HUES64 (cell line): ENCODE results near the gene LDAH.

ENCODE experiments used
- H3K27ac ChIP-seq: 2 replicates; pipeline ENCODE4 v1.7.0; 2013; ENCODE audit warnings: low read depth, low read length, inconsistent platforms
- H3K27me3 ChIP-seq: 2 replicates; pipeline ENCODE4 v1.6.1; 2013; ENCODE audit warnings: mild to moderate bottlenecking, low read length; ENCODE audit not compliant: insufficient read depth
- H3K36me3 ChIP-seq: 2 replicates; pipeline ENCODE4 v1.6.1; 2013; ENCODE audit warnings: mild to moderate bottlenecking, low read length; ENCODE audit not compliant: insufficient read depth
- H3K4me1 ChIP-seq: 2 replicates; pipeline ENCODE4 v1.6.1; 2013; ENCODE audit warnings: mild to moderate bottlenecking, low read length, moderate library complexity; ENCODE audit not compliant: insufficient read depth
- H3K4me3 ChIP-seq: 2 replicates; pipeline ENCODE4 v1.5.1; 2013; ENCODE audit warnings: mild to moderate bottlenecking, low read length, moderate library complexity
- H3K9ac ChIP-seq: 2 replicates; pipeline ENCODE4 v1.6.1; 2013; ENCODE audit warnings: mild to moderate bottlenecking, low read depth, low read length
- H3K9me3 ChIP-seq: 2 replicates; pipeline ENCODE4 v1.6.1; 2013; ENCODE audit warnings: low read depth, low read length; ENCODE audit not compliant: insufficient read depth
- WGBS: fragments of 150-250, 120-280 bp; methylation state at CpG from one replicate; pipeline ENCODE4 v1.1.7; 2013; ENCODE audit warnings: missing lambda C conversion rate; 5-methylcytosine and 5-hydroxymethylcytosine counted together

The LDAH gene

GRCh38 chr2:20654535-20654813 is 168.4 kb downstream of the LDAH start:
- 90% methylated on average over 2 of the region's 2 CpGs for WGBS
- H3K27me3 ChIP-seq = peaks cover 22% of the 10 kb centered on the region
- no peak overlapping the region for H3K4me3 ChIP-seq
- no peaks in the 10 kb centered on the region for H3K9me3 ChIP-seq
- peaks cover 8% of the 10 kb centered on the region; the same call in 1 of the 2 replicates for H3K4me1 ChIP-seq
- no peak overlapping the region for H3K27ac ChIP-seq
- no peaks in the 10 kb centered on the region for H3K36me3 ChIP-seq
- no peak overlapping the region for H3K9ac ChIP-seq

- H3K9me3 ChIP-seq = no peaks in the 10 kb centered on the region
- no peaks in the 10 kb centered on the region for H3K36me3 ChIP-seq
- H3K27me3 ChIP-seq = peaks cover 16% of the 10 kb centered on the region
- no peak overlapping the region for H3K9ac ChIP-seq
- H3K4me1 ChIP-seq = peaks cover 8% of the 10 kb centered on the region; the same call in 1 of the 2 replicates
- no peak overlapping the region for H3K27ac ChIP-seq
- WGBS = 86% methylated on average over 7 of the region's 7 CpGs
- H3K4me3 ChIP-seq = no peak overlapping the region
Measured at GRCh38 chr2:20653695-20654534, 169.0 kb downstream of the LDAH start.

GRCh38 chr2:20652673-20653575 is 170.0 kb downstream of the LDAH start:
- Histone ChIP-seq H3K4me3 (no peak overlapping the region), H3K9me3 (no peaks in the 10 kb centered on the region), H3K4me1 (peaks cover 8% of the 10 kb centered on the region; the same call in 1 of the 2 replicates), H3K9ac (no peak overlapping the region), H3K27ac (no peak overlapping the region), H3K36me3 (no peaks in the 10 kb centered on the region), H3K27me3 (peaks cover 15% of the 10 kb centered on the region)
- 93% methylated on average over 11 of the region's 11 CpGs for WGBS

DNA sequence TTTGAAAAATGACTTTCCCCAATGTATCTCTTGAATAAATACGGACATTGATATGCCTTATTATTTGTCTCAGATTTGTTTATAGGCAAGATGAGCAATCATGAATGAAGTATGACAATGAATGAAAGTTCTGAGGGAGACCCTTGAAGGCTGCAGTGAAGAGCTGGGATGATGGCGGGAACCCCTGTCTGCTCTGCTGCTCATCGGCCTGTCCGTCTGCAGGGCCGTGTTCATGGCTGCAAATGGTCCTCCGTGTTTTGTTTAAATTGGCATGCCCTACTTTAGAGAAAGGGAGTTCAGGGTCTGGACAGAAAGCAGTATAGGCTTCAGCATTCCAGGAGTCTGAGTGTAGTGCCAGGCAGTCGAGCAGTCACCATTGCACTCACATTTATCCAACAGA is 170.8 kb downstream of the LDAH start:
- Histone ChIP-seq H3K4me1 (peaks cover 8% of the 10 kb centered on the region; the same call in 1 of the 2 replicates), H3K9ac (no peak overlapping the region), H3K36me3 (no peaks in the 10 kb centered on the region), H3K4me3 (no peak overlapping the region), H3K9me3 (no peaks in the 10 kb centered on the region), H3K27ac (no peak overlapping the region), H3K27me3 (peaks cover 12% of the 10 kb centered on the region)
- 95% methylated on average over 7 of the region's 7 CpGs for WGBS

- H3K36me3 ChIP-seq = no peaks in the 10 kb centered on the region
- peak overlapping the region; percentile 77 for H3K9ac ChIP-seq
- H3K27me3 ChIP-seq = peaks cover 12% of the 10 kb centered on the region
- H3K9me3 ChIP-seq = no peaks in the 10 kb centered on the region
- H3K4me1 ChIP-seq = peaks cover 8% of the 10 kb centered on the region; the same call in 1 of the 2 replicates
- WGBS = 69% methylated on average over 7 of the region's 7 CpGs
- peak overlapping the region; percentile 81 for H3K4me3 ChIP-seq
- no peak overlapping the region; the same call in 1 of the 2 replicates for H3K27ac ChIP-seq
Measured at GRCh38 chr2:20651731-20652099, 171.2 kb downstream of the LDAH start.

DNA sequence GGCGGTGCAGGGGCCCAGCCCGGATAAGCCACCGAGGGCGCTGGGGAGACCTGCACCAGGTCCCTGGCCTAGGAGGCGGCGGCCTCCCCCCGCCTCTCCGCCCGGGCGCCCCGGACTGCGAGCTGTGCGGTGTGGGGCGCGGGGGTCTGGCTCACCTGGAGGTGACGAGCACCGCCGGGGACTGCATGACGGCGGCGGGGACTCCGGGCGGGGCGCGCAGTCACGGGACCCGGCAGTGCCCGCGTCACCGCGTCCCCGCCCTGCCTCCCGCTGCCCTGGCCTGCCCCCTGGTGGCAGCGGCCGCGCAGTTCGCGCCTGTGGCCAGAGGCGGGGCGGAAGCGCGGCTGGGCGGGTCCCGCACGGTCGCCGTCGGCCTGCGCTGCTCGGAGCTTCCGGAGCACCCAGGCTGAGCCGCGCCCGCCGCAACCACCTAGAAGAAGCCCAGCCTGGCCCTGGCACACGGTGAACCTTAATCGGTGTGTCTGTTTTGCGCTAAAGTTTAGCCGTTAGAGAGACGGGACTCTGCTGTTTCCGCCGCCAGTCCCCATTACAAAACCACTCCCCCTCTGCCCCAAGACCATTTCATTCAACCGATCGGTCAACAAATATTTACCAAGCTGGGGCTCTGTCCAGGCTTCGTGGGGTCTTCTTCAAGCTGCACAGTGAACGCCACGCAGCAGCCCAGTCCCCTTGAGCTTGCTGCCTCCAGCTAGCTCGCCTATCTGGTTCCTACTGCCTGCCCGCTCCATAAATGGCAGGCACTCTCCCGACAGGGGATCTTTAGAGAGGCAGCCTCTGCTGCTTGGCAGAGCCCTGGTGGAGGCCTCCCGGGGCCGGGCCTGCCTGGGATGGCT is 171.8 kb downstream of the LDAH start, which contains the start of gene HS1BP3:
HS1BP3 (minus strand) TSS at position 222 of the 854 bp plus-strand sequence; CDS start at position 187, 35 bp downstream.
- 2% methylated on average over 72 of the region's 72 CpGs for WGBS
- no peaks in the 10 kb centered on the region for H3K36me3 ChIP-seq
- peak within 1 kb of the TSS; percentile 81 for H3K4me3 ChIP-seq
- peak within 1 kb of the TSS; percentile 48; the same call in 1 of the 2 replicates for H3K27ac ChIP-seq
- H3K9ac ChIP-seq = peak within 1 kb of the TSS; percentile 79
- peaks cover 12% of the 10 kb centered on the region for H3K27me3 ChIP-seq
- no peaks in the 10 kb centered on the region for H3K9me3 ChIP-seq
- H3K4me1 ChIP-seq = peaks cover 8% of the 10 kb centered on the region; the same call in 1 of the 2 replicates

DNA sequence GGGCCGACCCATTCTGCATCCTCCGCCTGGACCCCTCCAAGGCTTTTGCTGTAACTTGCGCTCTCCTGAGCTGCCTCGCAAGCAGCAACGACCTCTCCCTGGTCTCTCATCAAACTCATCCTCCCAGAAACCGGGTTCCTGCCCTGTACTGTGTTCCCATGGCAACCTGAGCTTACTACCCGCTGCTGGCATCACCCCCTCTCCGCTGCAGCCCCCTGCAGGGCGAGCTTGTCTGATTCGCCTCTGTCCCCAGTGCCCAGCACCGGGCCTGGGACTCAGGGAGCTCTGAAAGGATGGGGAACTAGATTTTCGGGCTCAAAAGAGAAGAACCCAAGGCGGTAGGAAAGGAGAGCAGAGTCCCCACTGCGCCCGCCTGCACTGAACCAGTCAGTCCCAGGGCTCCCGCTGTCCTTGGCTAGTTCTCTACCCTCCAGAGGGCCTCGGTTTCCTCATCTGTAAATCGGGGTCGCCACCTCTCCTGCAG is 172.5 kb downstream of the LDAH start:
- H3K4me1 ChIP-seq = peaks cover 8% of the 10 kb centered on the region; the same call in 1 of the 2 replicates
- peak overlapping the region; percentile 79 for H3K9ac ChIP-seq
- H3K27ac ChIP-seq = no peak overlapping the region
- WGBS = 18% methylated on average over 19 of the region's 19 CpGs
- H3K27me3 ChIP-seq = peaks cover 12% of the 10 kb centered on the region
- no peaks in the 10 kb centered on the region for H3K36me3 ChIP-seq
- peak overlapping the region; percentile 81 for H3K4me3 ChIP-seq
- no peaks in the 10 kb centered on the region for H3K9me3 ChIP-seq

DNA sequence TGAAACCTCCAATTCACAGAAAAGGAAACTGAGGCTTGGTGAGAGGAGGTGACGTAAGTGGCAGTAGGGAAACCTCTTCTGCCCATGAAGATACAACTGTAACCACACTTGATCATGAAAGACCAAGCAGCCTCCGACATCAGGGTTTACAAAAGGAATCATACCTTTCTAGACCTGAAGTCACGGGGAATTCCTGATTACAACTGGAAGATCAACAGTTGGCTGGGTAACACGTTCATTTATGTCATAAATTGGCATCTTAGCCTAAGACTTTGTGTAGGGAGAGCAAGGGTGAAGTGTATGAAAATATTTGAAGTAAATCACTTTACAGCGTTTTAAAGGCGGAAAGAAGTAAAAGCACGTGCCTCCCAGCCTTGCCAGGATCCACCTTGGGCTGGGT is 172.9 kb downstream of the LDAH start:
- no peak overlapping the region for H3K27ac ChIP-seq
- peak overlapping the region; percentile 81 for H3K4me3 ChIP-seq
- peaks cover 12% of the 10 kb centered on the region for H3K27me3 ChIP-seq
- peaks cover 8% of the 10 kb centered on the region; the same call in 1 of the 2 replicates for H3K4me1 ChIP-seq
- H3K9ac ChIP-seq = no peak overlapping the region
- 88% methylated on average over 7 of the region's 7 CpGs for WGBS
- no peaks in the 10 kb centered on the region for H3K9me3 ChIP-seq
- H3K36me3 ChIP-seq = no peaks in the 10 kb centered on the region

GRCh38 chr2:20649576-20649975 is 173.3 kb downstream of the LDAH start:
- H3K4me1 ChIP-seq = peaks cover 8% of the 10 kb centered on the region; the same call in 1 of the 2 replicates
- H3K36me3 ChIP-seq = no peaks in the 10 kb centered on the region
- 92% methylated on average over 11 of the region's 11 CpGs for WGBS
- peaks cover 12% of the 10 kb centered on the region for H3K27me3 ChIP-seq
- H3K27ac ChIP-seq = no peak overlapping the region
- H3K9ac ChIP-seq = no peak overlapping the region
- H3K4me3 ChIP-seq = no peak overlapping the region
- no peaks in the 10 kb centered on the region for H3K9me3 ChIP-seq

DNA sequence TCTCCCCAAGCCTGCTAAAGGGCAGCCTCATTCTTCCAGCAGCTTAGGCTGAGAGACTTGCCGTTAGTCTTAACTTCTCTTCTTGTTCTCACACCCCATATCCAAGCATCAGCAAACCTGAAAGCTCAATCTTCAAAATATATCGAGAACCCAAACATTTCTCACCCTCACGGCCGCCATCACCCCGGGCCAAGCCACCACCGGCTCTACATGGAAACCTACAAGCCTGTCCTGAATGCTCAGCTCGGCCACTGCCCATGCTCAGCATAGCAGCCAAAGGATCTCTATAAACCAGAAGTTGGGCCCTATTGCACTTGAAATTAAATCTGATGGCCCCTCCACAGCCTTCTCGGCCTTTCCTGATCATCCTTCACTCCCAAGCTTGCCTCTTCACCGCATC is 174.1 kb downstream of the LDAH start:
- H3K4me3 ChIP-seq = no peak overlapping the region
- H3K4me1 ChIP-seq = peaks cover 8% of the 10 kb centered on the region; the same call in 1 of the 2 replicates
- H3K27me3 ChIP-seq = peaks cover 12% of the 10 kb centered on the region
- no peaks in the 10 kb centered on the region for H3K36me3 ChIP-seq
- no peak overlapping the region for H3K27ac ChIP-seq
- no peaks in the 10 kb centered on the region for H3K9me3 ChIP-seq
- 96% methylated on average over 9 of the region's 9 CpGs for WGBS
- no peak overlapping the region for H3K9ac ChIP-seq
